HepG2 (cell line): Measurements from ENCODE around the gene KDM8.
A peak's percentile ranks its signal among the peaks of the same experiment; 100 is the strongest.

Experiments
- ASH2L ChIP-seq: fragments of 300-600, 200-600 bp; sonication (generic); IDR thresholded peaks from 2 replicates; pipeline ENCODE4 v1.7.0; 2017; ENCODE audit warnings: low read depth, mild to moderate bottlenecking, moderate library complexity, mixed read lengths, low read length; ENCODE audit not compliant: insufficient read length
- MAFK ChIP-seq, 2 experiments: IDR thresholded peaks in 1 of 2; conservative IDR thresholded peaks in 1 of 2; 2 replicates each; pipeline ENCODE4 v1.6.1; 2011; ENCODE audit warnings: improper control_type of control experiment in 2 of 2, low read length in 2 of 2
- RXRA ChIP-seq: sonication (generic); formaldehyde crosslinking; IDR thresholded peaks from 2 replicates; pipeline ENCODE4 v1.5.1; 2020; ENCODE audit warnings: missing genetic modification reagents
- ZNF577 ChIP-seq: sonication (generic); formaldehyde crosslinking; IDR thresholded peaks from 2 replicates; pipeline ENCODE4 v1.4.0; 2020; ENCODE audit warnings: mild to moderate bottlenecking, low read depth, missing genetic modification reagents, borderline replicate concordance
- TF ChIP-seq, protein P1 (sequence below): IDR thresholded peaks from 2 replicates; pipeline ENCODE4 v1.6.1; 2012; ENCODE audit warnings: low read length, improper control_type of control experiment
- TF ChIP-seq, protein P2 (sequence below): sonication (generic); formaldehyde crosslinking; IDR thresholded peaks from 2 replicates; pipeline ENCODE4 v1.5.0; 2020; ENCODE audit warnings: mild to moderate bottlenecking, missing genetic modification reagents, moderate library complexity

DNA sequence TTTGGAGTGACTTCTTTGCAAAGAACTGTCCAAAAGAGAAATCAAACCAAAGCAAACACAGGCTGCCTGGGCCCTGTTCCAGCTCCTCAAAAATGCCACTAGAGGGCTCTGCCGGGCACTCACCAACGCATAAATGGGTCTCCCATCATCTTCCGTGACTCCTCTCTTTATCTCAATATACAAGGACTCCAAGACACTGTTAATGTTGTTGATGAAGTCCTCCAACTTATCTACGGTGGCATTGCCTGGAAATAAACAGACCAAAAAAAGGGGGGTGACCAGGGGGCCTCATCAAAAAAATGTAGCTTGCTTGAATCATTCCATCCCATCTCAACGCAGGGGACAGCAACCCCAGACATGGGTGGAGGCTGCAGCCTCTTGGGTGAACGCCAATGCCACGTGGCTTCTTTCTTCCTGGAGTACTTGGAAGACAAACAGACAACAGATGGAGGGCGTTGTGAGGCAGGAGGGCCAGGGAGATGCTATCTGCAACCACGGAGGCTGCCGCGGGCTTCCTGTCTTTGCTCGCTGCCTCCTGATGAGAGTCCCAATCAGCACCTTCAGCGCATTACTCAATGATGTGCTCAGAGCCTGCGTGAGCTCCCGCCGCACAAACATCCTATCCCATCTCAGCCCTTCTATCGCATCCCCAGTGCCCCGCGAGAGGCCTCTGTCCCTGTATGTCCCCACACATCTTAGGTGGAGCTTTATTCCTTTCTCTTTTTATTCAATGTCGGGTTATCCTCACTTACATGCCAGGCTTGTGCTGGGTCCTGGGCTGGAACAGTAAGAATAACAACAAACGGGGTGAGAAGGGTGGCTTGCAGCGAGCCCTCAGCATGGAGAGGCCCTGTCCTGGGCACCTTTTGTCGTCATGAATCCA lies 32.0 kb downstream of the KDM8 start:
- TF ChIP-seq, protein P1, sequence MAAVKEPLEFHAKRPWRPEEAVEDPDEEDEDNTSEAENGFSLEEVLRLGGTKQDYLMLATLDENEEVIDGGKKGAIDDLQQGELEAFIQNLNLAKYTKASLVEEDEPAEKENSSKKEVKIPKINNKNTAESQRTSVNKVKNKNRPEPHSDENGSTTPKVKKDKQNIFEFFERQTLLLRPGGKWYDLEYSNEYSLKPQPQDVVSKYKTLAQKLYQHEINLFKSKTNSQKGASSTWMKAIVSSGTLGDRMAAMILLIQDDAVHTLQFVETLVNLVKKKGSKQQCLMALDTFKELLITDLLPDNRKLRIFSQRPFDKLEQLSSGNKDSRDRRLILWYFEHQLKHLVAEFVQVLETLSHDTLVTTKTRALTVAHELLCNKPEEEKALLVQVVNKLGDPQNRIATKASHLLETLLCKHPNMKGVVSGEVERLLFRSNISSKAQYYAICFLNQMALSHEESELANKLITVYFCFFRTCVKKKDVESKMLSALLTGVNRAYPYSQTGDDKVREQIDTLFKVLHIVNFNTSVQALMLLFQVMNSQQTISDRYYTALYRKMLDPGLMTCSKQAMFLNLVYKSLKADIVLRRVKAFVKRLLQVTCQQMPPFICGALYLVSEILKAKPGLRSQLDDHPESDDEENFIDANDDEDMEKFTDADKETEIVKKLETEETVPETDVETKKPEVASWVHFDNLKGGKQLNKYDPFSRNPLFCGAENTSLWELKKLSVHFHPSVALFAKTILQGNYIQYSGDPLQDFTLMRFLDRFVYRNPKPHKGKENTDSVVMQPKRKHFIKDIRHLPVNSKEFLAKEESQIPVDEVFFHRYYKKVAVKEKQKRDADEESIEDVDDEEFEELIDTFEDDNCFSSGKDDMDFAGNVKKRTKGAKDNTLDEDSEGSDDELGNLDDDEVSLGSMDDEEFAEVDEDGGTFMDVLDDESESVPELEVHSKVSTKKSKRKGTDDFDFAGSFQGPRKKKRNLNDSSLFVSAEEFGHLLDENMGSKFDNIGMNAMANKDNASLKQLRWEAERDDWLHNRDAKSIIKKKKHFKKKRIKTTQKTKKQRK: no peak
- TF ChIP-seq, protein P2, sequence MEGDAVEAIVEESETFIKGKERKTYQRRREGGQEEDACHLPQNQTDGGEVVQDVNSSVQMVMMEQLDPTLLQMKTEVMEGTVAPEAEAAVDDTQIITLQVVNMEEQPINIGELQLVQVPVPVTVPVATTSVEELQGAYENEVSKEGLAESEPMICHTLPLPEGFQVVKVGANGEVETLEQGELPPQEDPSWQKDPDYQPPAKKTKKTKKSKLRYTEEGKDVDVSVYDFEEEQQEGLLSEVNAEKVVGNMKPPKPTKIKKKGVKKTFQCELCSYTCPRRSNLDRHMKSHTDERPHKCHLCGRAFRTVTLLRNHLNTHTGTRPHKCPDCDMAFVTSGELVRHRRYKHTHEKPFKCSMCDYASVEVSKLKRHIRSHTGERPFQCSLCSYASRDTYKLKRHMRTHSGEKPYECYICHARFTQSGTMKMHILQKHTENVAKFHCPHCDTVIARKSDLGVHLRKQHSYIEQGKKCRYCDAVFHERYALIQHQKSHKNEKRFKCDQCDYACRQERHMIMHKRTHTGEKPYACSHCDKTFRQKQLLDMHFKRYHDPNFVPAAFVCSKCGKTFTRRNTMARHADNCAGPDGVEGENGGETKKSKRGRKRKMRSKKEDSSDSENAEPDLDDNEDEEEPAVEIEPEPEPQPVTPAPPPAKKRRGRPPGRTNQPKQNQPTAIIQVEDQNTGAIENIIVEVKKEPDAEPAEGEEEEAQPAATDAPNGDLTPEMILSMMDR (CRISPR knock-in tag): peak; percentile 85
- TF ChIP-seq MAFK (conservative IDR thresholded peaks at IDR 0.05 in 1 of 2, IDR thresholded peaks at IDR 0.05 in 1 of 2; ENCODE audit: low read length in 2 of 2) (no peak), RXRA (CRISPR knock-in tag) (no peak), ASH2L (no peak), ZNF577 (CRISPR knock-in tag) (no peak)
